NCI-H774 (cell line): ENCODE results near the gene MYG1.
A peak's percentile ranks its signal among the peaks of the same experiment; 100 is the strongest.
"Not testable (repeated sequence)": the region's sequence is repeated elsewhere in the genome, so short reads cannot be mapped to it uniquely, and the experiment has no call there.

Experiments used
- DNase-seq: peaks from one replicate; lab custom pipeline; 2025; lab: John Stamatoyannopoulos, UW

MYG1 gene

GRCh38 chr12:53327435-53328042 is 28.0 kb downstream of the MYG1 start:
- DNase-seq, result no peak

GRCh38 chr12:53328043-53328435 is 28.5 kb downstream of the MYG1 start:
- no peak for DNase-seq

DNA sequence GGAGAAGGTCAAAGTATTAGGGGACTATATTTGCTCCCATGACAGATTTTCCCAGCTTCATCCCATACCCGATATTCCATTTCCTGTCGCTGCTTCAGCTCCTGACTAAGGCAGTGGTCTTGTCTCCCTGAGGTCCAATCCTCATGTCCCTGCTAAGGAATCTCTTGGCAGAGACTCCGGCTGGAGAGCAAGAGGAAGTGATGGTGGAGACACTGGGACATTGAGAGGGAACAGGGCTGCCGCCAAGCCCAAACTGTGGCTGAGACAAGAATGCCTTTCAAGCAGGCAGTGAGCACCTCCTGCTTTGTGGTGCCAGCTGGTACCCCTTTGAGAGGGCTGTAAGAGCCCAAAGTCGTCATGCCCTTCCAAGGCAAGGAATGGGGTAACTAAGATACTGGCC is 31.2 kb downstream of the MYG1 start:
- no peak for DNase-seq

DNA sequence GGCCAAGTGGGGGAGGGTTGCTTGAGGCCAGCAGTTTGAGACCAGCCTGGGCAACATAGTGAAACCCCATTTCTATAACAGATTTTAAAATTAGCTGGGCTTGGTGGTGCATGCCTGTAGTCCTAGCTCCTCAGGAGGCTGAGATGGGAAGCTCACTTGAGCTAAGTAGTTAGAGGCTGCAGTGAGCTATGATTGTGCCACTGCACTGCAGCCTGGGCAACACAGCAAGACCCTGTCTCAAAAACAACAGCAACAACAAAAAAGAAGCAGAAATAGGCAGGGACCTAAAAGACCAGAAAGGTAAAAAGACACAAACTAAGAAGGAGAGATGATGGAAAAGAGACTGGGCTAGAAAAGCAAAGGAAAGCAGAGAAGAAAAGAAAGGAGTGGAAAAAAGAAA is 32.8 kb downstream of the MYG1 start:
- not testable (repeated sequence) for DNase-seq

DNA sequence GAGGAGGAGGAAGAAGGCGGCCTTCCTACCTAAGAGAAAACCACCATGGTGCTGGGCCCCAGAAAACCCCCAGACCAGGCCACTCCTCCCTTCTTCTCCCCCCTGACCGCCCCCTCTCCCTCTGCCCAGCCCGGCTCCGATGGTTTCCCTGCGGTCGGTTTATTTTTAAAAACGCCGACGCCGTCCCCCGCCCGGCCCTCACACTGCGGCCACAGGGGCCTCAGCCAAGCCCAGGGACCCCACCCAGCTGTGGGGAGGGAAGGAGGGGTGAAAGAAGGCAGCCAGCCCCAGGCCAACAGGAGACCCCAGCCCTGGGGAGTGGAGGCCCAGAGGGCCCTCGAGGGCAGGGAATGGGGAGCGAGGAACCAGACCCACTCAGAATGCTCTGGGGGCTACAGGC is 33.2 kb downstream of the MYG1 start:
- DNase-seq, result no peak

DNA sequence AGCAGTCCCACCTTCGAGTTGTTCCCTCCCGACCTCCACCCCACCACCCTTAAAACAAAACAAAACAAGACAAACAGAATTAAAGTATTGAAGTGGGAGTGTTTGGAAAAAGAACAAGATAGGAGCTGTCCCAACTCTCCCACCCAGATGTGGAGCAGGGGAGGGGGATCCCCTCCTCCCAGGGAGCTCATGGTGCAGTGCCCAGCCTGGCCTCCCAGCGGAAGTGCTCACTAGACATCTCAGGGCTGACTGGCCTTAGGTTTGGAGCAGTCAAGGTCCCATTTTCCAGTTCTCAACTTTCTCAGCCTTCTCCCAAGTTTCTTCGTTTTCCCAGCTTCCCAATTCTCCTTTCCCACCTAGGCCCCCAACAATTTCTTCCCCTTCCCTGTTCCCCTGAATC is 33.8 kb downstream of the MYG1 start:
- no peak for DNase-seq

DNA sequence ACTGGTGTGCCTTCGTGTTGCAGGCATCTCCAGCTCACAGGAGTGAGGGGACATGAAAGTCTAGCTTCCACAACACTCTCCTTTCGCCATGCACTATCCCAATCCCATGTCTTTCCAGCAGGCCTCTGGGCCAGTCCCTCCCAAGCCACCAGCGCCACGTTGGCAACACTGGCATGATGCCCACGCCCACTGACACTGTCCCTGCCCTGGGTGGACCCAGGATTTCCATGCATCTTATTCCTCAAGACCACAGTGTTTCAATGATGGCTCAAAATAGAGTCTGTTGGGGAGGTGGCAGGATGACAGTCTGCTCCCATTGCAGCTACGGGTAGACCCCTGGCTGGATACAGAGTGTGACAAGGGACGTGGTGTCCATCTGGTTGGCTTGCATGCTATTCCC is 34.4 kb downstream of the MYG1 start:
- DNase-seq, result no peak

- DNase-seq, result no peak
These were observed 35.3 kb downstream of the MYG1 start for GRCh38 chr12:53334822-53335221.

GRCh38 chr12:53336181-53336681 is 36.7 kb downstream of the MYG1 start, which contains the start of gene SP7:
SP7 (minus strand) TSS chr12:53336354; CDS start chr12:53335646, 708 bp downstream.
- no peak for DNase-seq

GRCh38 chr12:53338017-53338416 is 38.5 kb downstream of the MYG1 start:
- DNase-seq, result no peak

DNA sequence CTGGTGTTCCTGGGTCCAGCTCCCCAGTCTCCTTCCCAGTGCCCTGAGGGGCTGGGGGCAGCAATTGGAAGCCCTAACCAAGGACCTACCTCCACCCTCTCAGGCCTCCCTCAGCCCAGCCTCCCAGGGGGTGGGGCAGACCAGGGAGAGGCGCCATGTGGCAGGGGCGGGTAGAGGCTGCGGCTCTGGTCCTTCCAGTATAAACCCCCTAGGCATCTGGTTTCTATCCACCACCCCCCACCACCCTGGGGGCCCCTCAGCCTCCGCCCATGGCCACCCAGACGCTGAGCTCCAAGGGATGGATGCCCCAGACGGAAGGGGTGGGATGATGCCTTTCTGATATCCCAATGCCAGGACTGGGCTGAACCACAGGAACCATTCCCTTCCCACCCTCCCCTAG is 39.4 kb downstream of the MYG1 start:
- DNase-seq, result no peak

DNA sequence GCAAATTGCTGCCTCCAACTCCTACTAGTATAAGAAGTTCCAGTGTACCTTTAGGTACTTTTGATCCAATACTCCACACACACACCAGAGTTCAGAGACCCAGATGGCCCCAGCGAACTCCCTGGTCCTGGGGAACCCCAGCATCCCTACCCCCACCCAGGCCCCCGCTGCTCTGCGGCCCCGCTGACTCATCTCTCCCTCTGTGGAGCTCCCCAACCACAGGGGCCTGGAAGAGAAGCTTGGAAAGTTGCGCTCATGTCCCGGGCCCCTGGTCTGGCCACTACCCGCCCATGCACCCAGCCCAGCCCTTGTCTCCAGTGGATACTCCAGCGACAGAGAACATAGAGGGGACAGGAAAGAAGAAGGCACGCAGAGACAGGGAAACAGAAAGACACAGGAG is 40.9 kb downstream of the MYG1 start:
- DNase-seq, result no peak

- DNase-seq, result no peak
These were observed 44.0 kb downstream of the MYG1 start for GRCh38 chr12:53343449-53343848.

- DNase-seq, result no peak
These were observed 44.5 kb downstream of the MYG1 start for GRCh38 chr12:53343969-53344368.

GRCh38 chr12:53344487-53344823 is 45.0 kb downstream of the MYG1 start:
- no peak for DNase-seq

- no peak for DNase-seq
These were observed 45.5 kb downstream of the MYG1 start for GRCh38 chr12:53344824-53345485.

- DNase-seq, result no peak
These were observed 46.1 kb downstream of the MYG1 start for GRCh38 chr12:53345486-53346188.

DNA sequence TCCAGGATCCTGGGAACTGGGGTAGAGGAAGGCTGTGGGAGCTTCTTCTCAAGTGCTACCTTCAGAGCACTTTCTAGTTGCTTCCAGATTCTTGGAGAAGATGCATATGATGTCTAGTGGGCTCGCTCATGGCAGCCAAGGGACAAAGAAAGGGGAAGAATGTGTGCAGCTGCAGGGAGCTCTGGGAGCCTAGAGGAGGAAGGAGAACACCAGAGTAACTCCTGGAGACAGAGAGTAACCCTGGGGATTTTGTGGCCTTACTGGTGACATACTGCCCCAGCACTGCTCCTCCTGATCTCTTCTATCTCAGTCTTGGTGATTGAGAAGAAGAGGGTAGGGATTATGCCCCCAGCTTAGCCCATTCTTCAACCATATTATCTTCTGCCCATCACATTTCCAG is 47.0 kb downstream of the MYG1 start:
- DNase-seq, result no peak

DNA sequence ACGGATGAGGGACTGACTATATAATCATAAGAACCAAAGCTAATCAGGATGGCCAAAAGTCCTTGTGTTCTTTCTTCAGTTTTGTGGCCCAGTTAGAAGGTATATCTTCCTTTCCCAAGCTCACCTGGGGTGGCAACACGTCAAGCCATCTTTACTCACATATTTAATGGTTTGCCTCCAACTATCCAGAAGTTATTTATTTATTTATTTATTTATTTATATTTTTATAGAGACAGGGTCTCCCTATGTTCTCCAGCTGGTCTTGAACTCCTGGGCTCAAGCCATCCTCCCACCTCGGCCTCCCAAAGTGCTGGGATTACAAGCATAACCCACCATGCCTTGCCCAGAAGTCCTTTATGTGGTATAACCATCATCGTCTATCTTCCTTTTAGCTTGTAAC is 48.4 kb downstream of the MYG1 start:
- DNase-seq, result no peak

GRCh38 chr12:53352331-53353256 is 53.1 kb downstream of the MYG1 start:
- DNase-seq, result peak; percentile 79

- DNase-seq, result no peak
These were observed 53.8 kb downstream of the MYG1 start for GRCh38 chr12:53353257-53353655.

DNA sequence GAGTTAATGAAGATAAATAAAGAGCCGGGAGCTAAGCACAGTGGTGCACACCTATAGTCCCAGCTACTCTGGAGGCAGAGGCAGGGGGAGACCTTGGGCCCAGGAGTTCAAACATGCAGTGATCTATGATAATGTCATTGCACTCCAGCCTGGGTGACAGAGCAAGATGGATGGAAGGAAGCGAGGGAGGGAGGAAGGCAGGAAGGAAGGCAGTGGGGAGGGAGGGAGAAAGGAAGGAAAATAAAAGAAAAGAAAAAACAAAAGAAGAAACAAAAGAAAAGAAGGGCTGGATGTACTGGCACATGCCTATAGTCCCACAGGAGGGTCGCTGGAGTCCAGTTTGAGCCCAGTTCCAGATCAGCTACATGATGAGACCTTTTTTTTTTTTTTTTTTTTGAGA is 55.6 kb downstream of the MYG1 start:
- DNase-seq, result no peak
